Erythroblast (primary cell): ENCODE results near the gene GPC6.

Experiments used
- GATA1 ChIP-seq: IDR thresholded peaks from 2 replicates; pipeline ENCODE4 v1.6.1; 2011; ENCODE audit warnings: low read depth, mild to moderate bottlenecking, control low read depth, low read length, moderate library complexity
- POLR2A ChIP-seq: IDR thresholded peaks from 2 replicates; pipeline ENCODE4 v1.6.1; 2011; ENCODE audit warnings: mild to moderate bottlenecking, low read length

DNA sequence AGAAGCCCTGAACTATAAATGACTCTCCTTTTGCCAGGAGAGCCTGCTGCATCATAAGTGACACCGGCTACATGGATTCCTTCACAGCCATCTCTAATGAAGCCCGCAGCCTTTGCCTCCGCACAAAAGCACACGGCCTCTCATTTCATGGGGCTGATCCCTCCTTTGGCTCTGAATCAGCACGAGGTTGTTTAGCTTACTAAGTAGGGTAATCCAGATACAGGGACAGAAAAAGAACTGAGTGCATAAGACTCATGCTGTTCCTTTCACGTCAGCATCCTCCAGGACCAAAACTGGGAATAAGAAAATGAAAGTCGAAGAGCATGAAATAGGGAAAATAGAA, 1116.6 kb downstream of the GPC6 start:
- TF ChIP-seq POLR2A (no peak), GATA1 (no peak)
